HUES6 (cell line): ENCODE data around the gene C17orf75.

Experiments
- H3K27ac ChIP-seq: 2 replicates; pipeline ENCODE4 v1.7.0; 2013; ENCODE audit warnings: low read depth, mild to moderate bottlenecking, low read length, inconsistent platforms
- H3K27me3 ChIP-seq: 2 replicates; pipeline ENCODE4 v1.6.1; 2013; ENCODE audit warnings: low read length; ENCODE audit not compliant: control insufficient read depth, insufficient read depth
- H3K36me3 ChIP-seq: 2 replicates; pipeline ENCODE4 v1.6.1; 2013; ENCODE audit warnings: low read length; ENCODE audit not compliant: control insufficient read depth, insufficient read depth
- H3K4me1 ChIP-seq: 2 replicates; pipeline ENCODE4 v1.6.1; 2013; ENCODE audit warnings: low read length; ENCODE audit not compliant: control insufficient read depth, insufficient read depth
- H3K4me3 ChIP-seq: 2 replicates; pipeline ENCODE4 v1.5.1; 2013; ENCODE audit warnings: low read depth, low read length
- H3K9ac ChIP-seq: one replicate; pipeline ENCODE4 v1.6.1; 2013; ENCODE audit warnings: mild to moderate bottlenecking, low read length
- H3K9me3 ChIP-seq: 2 replicates; pipeline ENCODE4 v1.6.1; 2013; ENCODE audit warnings: low read depth, low read length; ENCODE audit not compliant: control insufficient read depth, insufficient read depth

The C17orf75 gene

DNA sequence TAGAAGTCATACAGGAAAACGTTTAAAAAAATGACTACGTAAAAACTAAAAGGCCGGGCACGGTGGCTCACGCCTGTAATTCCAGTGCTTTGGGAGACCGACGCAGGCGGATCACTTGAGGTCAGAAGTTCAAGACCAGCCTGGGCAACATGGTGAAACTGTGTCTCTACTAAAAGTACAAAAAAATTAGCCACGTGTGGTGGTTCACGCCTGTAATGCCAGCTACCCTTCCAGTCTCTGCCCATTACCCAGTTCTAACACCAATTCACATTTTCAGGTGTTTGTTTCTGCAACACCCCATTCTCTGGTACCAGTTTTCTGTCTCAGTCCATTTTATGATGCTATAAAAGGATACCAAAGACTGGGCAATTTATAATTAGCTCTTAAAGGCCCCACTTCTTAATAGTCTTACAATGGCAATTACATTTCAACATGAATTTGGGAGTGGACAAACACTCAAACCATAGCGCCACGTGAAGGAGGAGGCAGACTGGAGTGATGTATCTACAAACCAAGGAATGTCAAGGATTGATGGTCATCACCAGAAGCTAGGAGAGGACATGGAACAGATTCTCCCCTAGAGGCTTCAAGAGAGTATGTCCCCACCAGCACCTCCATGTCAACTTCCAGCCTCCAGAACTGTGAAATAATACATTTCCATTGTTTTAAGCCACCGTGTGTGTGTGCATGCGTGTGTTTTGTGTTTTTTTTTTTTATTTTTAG is 791 bp upstream of the C17orf75 start:
- Histone ChIP-seq H3K9ac (no peak overlapping the region), H3K27ac (no peak overlapping the region), H3K36me3 (peaks cover 20% of the 10 kb centered on the region), H3K4me3 (peak overlapping the region; percentile 87), H3K4me1 (peaks cover 5% of the 10 kb centered on the region), H3K9me3 (no peaks in the 10 kb centered on the region), H3K27me3 (no peaks in the 10 kb centered on the region)

GRCh38 chr17:32341141-32341856 is 674 bp downstream of the C17orf75 start:
- Histone ChIP-seq H3K9ac (peak overlapping the region; percentile 86), H3K27me3 (no peaks in the 10 kb centered on the region), H3K27ac (no peak overlapping the region), H3K4me1 (peaks cover 5% of the 10 kb centered on the region), H3K9me3 (no peaks in the 10 kb centered on the region), H3K4me3 (peak overlapping the region; percentile 87), H3K36me3 (peaks cover 35% of the 10 kb centered on the region)

GRCh38 chr17:32335687-32336086 is 6.3 kb downstream of the C17orf75 start:
- Histone ChIP-seq H3K4me3 (no peak overlapping the region), H3K9ac (no peak overlapping the region), H3K4me1 (no peaks in the 10 kb centered on the region), H3K36me3 (peaks cover 71% of the 10 kb centered on the region), H3K27me3 (no peaks in the 10 kb centered on the region), H3K27ac (no peak overlapping the region), H3K9me3 (no peaks in the 10 kb centered on the region)

DNA sequence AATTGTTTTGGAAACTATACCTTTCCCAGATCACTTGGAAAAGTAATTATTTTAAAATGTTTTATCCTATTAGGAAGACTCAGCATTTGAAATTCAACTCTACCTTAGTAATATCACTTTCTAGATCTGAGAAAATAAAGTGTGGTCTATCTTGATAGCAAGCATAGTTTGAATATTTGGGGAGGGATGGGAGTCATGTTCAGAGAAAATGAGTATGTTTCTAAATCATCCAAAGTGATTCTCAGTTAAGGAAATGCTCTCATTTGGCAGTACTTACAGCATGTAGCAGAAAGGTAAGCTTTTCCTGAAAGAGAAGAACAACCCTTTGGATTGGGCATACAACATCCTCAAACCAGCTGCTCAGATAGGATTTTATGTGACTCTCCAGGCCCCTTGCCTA is 6.9 kb downstream of the C17orf75 start:
- no peaks in the 10 kb centered on the region for H3K4me1 ChIP-seq
- no peaks in the 10 kb centered on the region for H3K27me3 ChIP-seq
- no peak overlapping the region for H3K4me3 ChIP-seq
- no peak overlapping the region for H3K9ac ChIP-seq
- H3K9me3 ChIP-seq: no peaks in the 10 kb centered on the region
- peaks cover 71% of the 10 kb centered on the region for H3K36me3 ChIP-seq
- no peak overlapping the region for H3K27ac ChIP-seq

DNA sequence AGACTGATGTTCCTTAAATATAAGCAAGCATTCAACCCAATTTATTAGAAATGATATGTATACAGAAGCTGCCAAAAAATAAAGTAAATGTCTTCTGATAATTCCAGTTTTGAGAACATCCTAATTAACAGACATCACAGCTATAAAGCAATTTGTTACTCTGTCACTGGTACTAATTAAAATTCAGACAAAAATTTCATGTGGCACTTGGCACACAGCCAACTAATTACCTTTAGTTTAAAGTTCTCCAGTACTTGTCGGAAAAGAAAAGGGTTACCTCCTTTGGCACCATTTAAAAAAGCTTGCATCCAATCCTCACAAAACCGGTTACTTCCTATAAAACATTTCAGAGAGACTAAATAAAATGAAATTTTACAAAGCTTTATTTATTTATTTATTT is 8.8 kb downstream of the C17orf75 start:
- no peak overlapping the region for H3K9ac ChIP-seq
- peaks cover 55% of the 10 kb centered on the region for H3K36me3 ChIP-seq
- H3K9me3 ChIP-seq: no peaks in the 10 kb centered on the region
- no peak overlapping the region for H3K4me3 ChIP-seq
- H3K4me1 ChIP-seq: no peaks in the 10 kb centered on the region
- H3K27ac ChIP-seq: no peak overlapping the region
- H3K27me3 ChIP-seq: no peaks in the 10 kb centered on the region

DNA sequence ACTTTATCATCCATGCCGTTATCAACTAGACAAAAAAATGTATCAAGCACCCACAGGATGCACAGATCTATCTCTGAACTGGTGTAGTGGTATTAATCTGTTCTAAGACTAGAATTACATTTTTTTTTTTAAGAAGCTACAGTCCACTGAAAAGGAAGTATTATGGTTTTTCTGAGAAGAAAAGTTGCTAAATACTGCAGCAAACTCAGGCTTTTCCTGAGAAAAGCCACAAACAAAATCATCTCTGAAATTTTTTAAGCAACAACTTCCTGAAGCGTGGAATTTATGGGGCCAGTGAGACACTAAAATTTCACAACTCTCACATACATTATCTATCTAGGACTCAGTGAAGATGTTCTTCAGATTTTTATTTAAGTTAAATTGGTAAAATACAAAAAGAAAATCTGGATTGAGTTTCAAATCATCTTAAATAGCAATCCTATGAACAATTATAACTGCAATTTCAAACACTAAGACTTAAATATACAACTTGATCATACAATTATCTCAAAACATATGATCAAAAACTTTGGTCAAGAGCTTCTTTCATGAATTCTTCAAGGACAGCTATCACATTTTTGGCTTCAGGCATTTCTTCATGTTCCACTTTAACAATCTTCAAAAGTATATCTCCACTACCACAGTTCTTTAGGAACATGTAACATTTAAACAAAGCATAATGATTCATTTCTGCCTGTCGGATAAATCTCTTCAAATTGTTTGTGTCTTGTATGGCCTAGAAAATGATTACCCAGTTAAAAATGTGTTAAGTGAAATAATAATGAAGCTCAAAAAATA is 10.5 kb downstream of the C17orf75 start:
- no peaks in the 10 kb centered on the region for H3K27me3 ChIP-seq
- no peaks in the 10 kb centered on the region for H3K4me1 ChIP-seq
- H3K9me3 ChIP-seq: no peaks in the 10 kb centered on the region
- peaks cover 38% of the 10 kb centered on the region for H3K36me3 ChIP-seq
- no peak overlapping the region for H3K4me3 ChIP-seq
- H3K27ac ChIP-seq: no peak overlapping the region
- H3K9ac ChIP-seq: no peak overlapping the region

- H3K9me3 ChIP-seq: no peaks in the 10 kb centered on the region
- no peaks in the 10 kb centered on the region for H3K4me1 ChIP-seq
Observed at GRCh38 chr17:32330147-32330546, 11.8 kb downstream of the C17orf75 start.

DNA sequence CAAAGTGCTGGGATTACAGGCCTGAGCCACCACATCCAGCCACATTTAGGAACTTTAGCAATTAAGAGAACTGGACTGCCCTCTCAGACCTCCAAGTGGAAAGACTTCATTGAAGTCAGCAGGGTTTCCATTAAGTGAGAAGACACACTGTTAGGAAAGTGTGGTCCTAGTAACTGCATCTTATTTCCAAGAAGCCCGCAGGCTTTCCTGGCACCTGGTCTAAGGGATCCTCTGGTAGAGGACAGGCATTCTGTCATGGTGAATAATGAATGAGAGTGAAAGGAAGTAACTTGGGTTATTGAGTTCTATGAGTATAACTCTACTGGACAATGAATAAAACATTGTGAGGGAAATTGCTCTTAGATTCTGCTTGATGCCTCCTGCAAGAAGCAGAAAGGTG is 14.1 kb downstream of the C17orf75 start:
- Histone ChIP-seq H3K36me3 (peaks cover 4% of the 10 kb centered on the region), H3K4me3 (no peak overlapping the region), H3K4me1 (peaks cover 16% of the 10 kb centered on the region), H3K27me3 (no peaks in the 10 kb centered on the region), H3K9me3 (no peaks in the 10 kb centered on the region), H3K9ac (no peak overlapping the region), H3K27ac (no peak overlapping the region)

More at GRCh38 chr17:32330147-32330546, 11.8 kb downstream of the C17orf75 start:
- Histone ChIP-seq H3K4me3 (no peak overlapping the region), H3K27ac (no peak overlapping the region), H3K9ac (no peak overlapping the region), H3K27me3 (no peaks in the 10 kb centered on the region), H3K36me3 (peaks cover 26% of the 10 kb centered on the region)

- Histone ChIP-seq H3K36me3 (no peaks in the 10 kb centered on the region), H3K27ac (no peak overlapping the region), H3K27me3 (no peaks in the 10 kb centered on the region), H3K4me3 (no peak overlapping the region), H3K9me3 (no peaks in the 10 kb centered on the region), H3K9ac (no peak overlapping the region), H3K4me1 (peaks cover 19% of the 10 kb centered on the region)
Observed at GRCh38 chr17:32323811-32324491, 18.0 kb downstream of the C17orf75 start.

GRCh38 chr17:32323046-32323445 is 18.9 kb downstream of the C17orf75 start:
- Histone ChIP-seq H3K27ac (no peak overlapping the region), H3K9ac (no peak overlapping the region), H3K9me3 (no peaks in the 10 kb centered on the region)

More at GRCh38 chr17:32323046-32323445, 18.9 kb downstream of the C17orf75 start:
- H3K4me1 ChIP-seq: peaks cover 24% of the 10 kb centered on the region
- H3K36me3 ChIP-seq: no peaks in the 10 kb centered on the region
- no peak overlapping the region for H3K4me3 ChIP-seq
- H3K27me3 ChIP-seq: no peaks in the 10 kb centered on the region
